ENCODE results near the gene SLC12A7. TPM values are rescaled to one million over a fixed set of nuclear protein-coding genes. Genes with fewer than 3 reads are reported as not detected.

SLC12A7 gene
- total and polyA plus RNA-seq, 9 donors, result 5.9 to 33.9 (median 23.0) TPM

- no peaks in the 10 kb centered on the region for H3K27me3 ChIP-seq
- no peak overlapping the region for H3K27ac ChIP-seq
- H3K36me3 ChIP-seq, result no peaks in the 10 kb centered on the region
- peak in 1 of 5 donors; percentile 18 for DNase-seq
- intact Hi-C loops (cut with DNase I), result no loop called here
- 82 to 88% (median 84%) methylated on average over 33 to 36 of the region's 36 CpGs for WGBS, 3 donors
- H3K4me3 ChIP-seq, result no peak overlapping the region
- H3K4me1 ChIP-seq (ENCODE audit: insufficient read depth), result no peaks in the 10 kb centered on the region
- no peaks in the 10 kb centered on the region for H3K9me3 ChIP-seq
- TF ChIP-seq POLR2A (IDR thresholded peaks at IDR 0.05), result no peak
- TF ChIP-seq EP300 (IDR thresholded peaks at IDR 0.05), result no peak
- no peak for TF ChIP-seq CTCF (IDR thresholded peaks at IDR 0.05)
These were observed 54.3 kb downstream of the SLC12A7 start for GRCh38 chr5:1057485-1058082.

- WGBS, 3 donors, result 89 to 95% (median 90%) methylated on average over 19 to 27 of the region's 27 CpGs
- H3K27ac ChIP-seq, result no peak overlapping the region
These were observed 55.0 kb downstream of the SLC12A7 start for GRCh38 chr5:1056611-1057484.

GRCh38 chr5:1055896-1056610, 55.8 kb downstream of the SLC12A7 start:
- no peaks in the 10 kb centered on the region for H3K9me3 ChIP-seq
- no peak overlapping the region for H3K27ac ChIP-seq
- peak in 1 of 5 donors; percentile 19 for DNase-seq
- TF ChIP-seq EP300 (IDR thresholded peaks at IDR 0.05) (no peak), POLR2A (IDR thresholded peaks at IDR 0.05) (no peak), CTCF (IDR thresholded peaks at IDR 0.05) (no peak)
- intact Hi-C loops (cut with DNase I), result no loop called here
- WGBS, 3 donors, result 88 to 92% (median 89%) methylated on average over 39 of the region's 39 CpGs
- H3K36me3 ChIP-seq, result no peaks in the 10 kb centered on the region
- no peaks in the 10 kb centered on the region for H3K27me3 ChIP-seq
- no peaks in the 10 kb centered on the region for H3K4me1 ChIP-seq (ENCODE audit: insufficient read depth)
- no peak overlapping the region for H3K4me3 ChIP-seq

More at GRCh38 chr5:1056611-1057484, 55.0 kb downstream of the SLC12A7 start:
- intact Hi-C loops (cut with DNase I), result no loop called here
- TF ChIP-seq EP300 (IDR thresholded peaks at IDR 0.05) (no peak), POLR2A (IDR thresholded peaks at IDR 0.05) (no peak), CTCF (IDR thresholded peaks at IDR 0.05) (no peak)
- DNase-seq, result peak in 1 of 5 donors; percentile 15
- Histone ChIP-seq H3K9me3 (no peaks in the 10 kb centered on the region), H3K27me3 (no peaks in the 10 kb centered on the region), H3K4me3 (no peak overlapping the region), H3K4me1 (ENCODE audit: insufficient read depth) (no peaks in the 10 kb centered on the region), H3K36me3 (no peaks in the 10 kb centered on the region)

Data from ovary (tissue), 9 donors.